Measurements from ENCODE around the gene CUL3. TPM values are rescaled to one million over a fixed set of nuclear protein-coding genes. Genes with fewer than 3 reads are reported as not detected.

The CUL3 gene
- total and polyA plus RNA-seq, 2 experiments from 2014 or later: 86.0 to 125 TPM

GRCh38 chr2:224572338-224572737 lies 12.8 kb downstream of the CUL3 start:
- TF ChIP-seq NANOG (IDR thresholded peaks at IDR 0.05; ENCODE audit: borderline replicate concordance): no peak
- TF ChIP-seq CREB1 (CRISPR knock-in tag; IDR thresholded peaks at IDR 0.05; ENCODE audit: low read depth): no peak
- TF ChIP-seq JUNB (IDR thresholded peaks at IDR 0.05; ENCODE audit: unreplicated experiment): no peak
- TF ChIP-seq STAT1 (IDR thresholded peaks at IDR 0.05; ENCODE audit: unreplicated experiment): no peak
- no peak for TF ChIP-seq POLR2AphosphoS5 (IDR thresholded peaks at IDR 0.05; ENCODE audit: low read depth)
- no peak for TF ChIP-seq ZNF331 (CRISPR knock-in tag; IDR thresholded peaks at IDR 0.05; ENCODE audit: low read depth)
- TF ChIP-seq ETS1 (IDR thresholded peaks at IDR 0.05): no peak
- TF ChIP-seq ZNF462 (CRISPR knock-in tag; IDR thresholded peaks at IDR 0.05): no peak
- TF ChIP-seq EZH2phosphoT487 (IDR thresholded peaks at IDR 0.05; ENCODE audit: unreplicated experiment): no peak
- no peak for TF ChIP-seq CTCF (conservative IDR thresholded peaks at IDR 0.05; ENCODE audit: low read depth in 2 of 2)
- no peak for TF ChIP-seq EZH2 (IDR thresholded peaks at IDR 0.05; ENCODE audit: low read depth, unreplicated experiment)
- TF ChIP-seq ZNF114 (CRISPR knock-in tag; IDR thresholded peaks at IDR 0.05): no peak
- TF ChIP-seq REST (IDR thresholded peaks at IDR 0.05; ENCODE audit: unreplicated experiment): no peak
- peaks cover 100% of the 10 kb centered on the region for H3K79me2 ChIP-seq (replicated peaks; ENCODE audit: insufficient read depth)
- Mint-ChIP-seq H3K36me3 (ENCODE audit: low read depth) (peaks cover 5% of the 10 kb centered on the region; the same call in 2 of the 3 replicates), H3K9me3 (no peaks in the 10 kb centered on the region), H3K27me3 (ENCODE audit: insufficient read depth, low read depth, poor library complexity) (no peaks in the 10 kb centered on the region), H3K4me3 (no peak overlapping the region; the same call in 2 of the 3 replicates), H3K27ac (peak overlapping the region; percentile 80; the same call in 1 of the 2 replicates), H3K4me1 (peaks cover 71% of the 10 kb centered on the region)
- H3K27ac ChIP-seq (ENCODE audit: low read depth): no peak overlapping the region
- H2AFZ ChIP-seq: no peak overlapping the region
- DNase-seq (ENCODE audit: low spot score) (peak; percentile 21), ATAC-seq (peak; percentile 58)
- H3K27me3 ChIP-seq (ENCODE audit: insufficient read depth): no peaks in the 10 kb centered on the region
- H3K4me1 ChIP-seq (ENCODE audit: insufficient read depth): peaks cover 65% of the 10 kb centered on the region
- no peaks in the 10 kb centered on the region for H3K36me3 ChIP-seq (ENCODE audit: insufficient read depth)
- H3K4me3 ChIP-seq: no peak overlapping the region
- no peak overlapping the region for H3K4me2 ChIP-seq
- H3K9me2 ChIP-seq (ENCODE audit: insufficient read depth): no peaks in the 10 kb centered on the region
- no peaks in the 10 kb centered on the region for H3F3A ChIP-seq (replicated peaks; ENCODE audit: low read depth)
- H4K20me1 ChIP-seq (replicated peaks; ENCODE audit: insufficient read depth): peaks cover 69% of the 10 kb centered on the region

All from GM23338 (cell line).